ENCODE results near the gene ANKS1B. TPM values are rescaled to one million over a fixed set of nuclear protein-coding genes. Genes with fewer than 3 reads are reported as not detected.
A peak's percentile ranks its signal among the peaks of the same experiment; 100 is the strongest.

The ANKS1B gene
- polyA plus RNA-seq, 3 donors: not detected

DNA sequence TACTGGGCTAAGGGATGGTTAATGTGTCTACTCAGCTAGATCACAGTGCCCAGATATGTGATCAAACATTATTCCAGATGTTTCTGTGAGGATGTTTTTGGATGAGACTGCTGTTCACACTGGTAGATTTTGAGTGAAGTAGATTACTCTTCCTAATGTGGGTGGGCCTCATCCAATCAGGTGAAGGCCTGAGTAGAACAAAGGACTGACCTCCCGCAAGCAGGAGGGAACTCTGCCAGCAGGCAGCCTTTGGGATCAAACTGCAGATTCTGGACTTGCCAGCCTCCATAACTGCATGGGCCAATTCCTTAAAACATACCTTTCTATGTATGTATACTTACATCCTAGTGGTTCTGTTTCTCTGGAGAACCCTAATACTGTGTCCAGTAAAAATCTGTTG lies 1120.4 kb downstream of the ANKS1B start:
- H3K36me3 Mint-ChIP-seq: no peaks in the 10 kb centered on the region
- WGBS (ENCODE audit: insufficient coverage): no CpG with 5 or more reads among the region's 1 CpG
- peaks cover 3 to 6% (median 4%) of the 10 kb centered on the region in 3 donors for H3K27me3 Mint-ChIP-seq (ENCODE audit: low read depth in 3 of 3)
- H3K4me1 ChIP-seq (ENCODE audit: control insufficient read depth in 1 of 2, insufficient read depth in 2 of 2, low read length in 2 of 2): peaks cover 0 to 7% of the 10 kb centered on the region in 2 donors
- H3K27ac Mint-ChIP-seq: peak overlapping the region in 1 of 7 donors; percentile 19
- no peaks in the 10 kb centered on the region for H3K36me3 ChIP-seq (replicated peaks in 1 of 2; ENCODE audit: control insufficient read depth in 1 of 2, insufficient read depth in 2 of 2, low read length in 2 of 2)
- intact Hi-C loops (cut with micrococcal nuclease): no loop called here
- DNase-seq: no peak
- H3K4me3 Mint-ChIP-seq: no peak overlapping the region
- H3K9me3 ChIP-seq (replicated peaks in 1 of 2; ENCODE audit: control insufficient read depth in 1 of 2, insufficient read depth in 1 of 2, low read length in 2 of 2): no peaks in the 10 kb centered on the region
- H3K9ac ChIP-seq (ENCODE audit: insufficient read depth, low read length, poor library complexity, severe bottlenecking): no peak overlapping the region
- H3K4me2 ChIP-seq (replicated peaks; ENCODE audit: extremely low read depth, low read length, poor library complexity, severe bottlenecking): no peak overlapping the region
- H4K20me1 ChIP-seq (ENCODE audit: insufficient read depth, low read length): no peaks in the 10 kb centered on the region
- no peak overlapping the region for H3K4me3 ChIP-seq (replicated peaks in 1 of 3; ENCODE audit: low read depth in 2 of 3, low read length in 3 of 3)
- no peaks in the 10 kb centered on the region for H3K27me3 ChIP-seq (ENCODE audit: control insufficient read depth in 2 of 2, insufficient read depth in 2 of 2, low read length in 2 of 2)
- H3K79me2 ChIP-seq (ENCODE audit: insufficient read depth, low read length): no peaks in the 10 kb centered on the region
- no peak overlapping the region for H2AFZ ChIP-seq (ENCODE audit: insufficient read depth, low read depth, low read length, poor library complexity, severe bottlenecking)
- peaks cover 0 to 8% (median 0%) of the 10 kb centered on the region in 7 donors for H3K9me3 Mint-ChIP-seq
- H3K27ac ChIP-seq (ENCODE audit: low read depth in 1 of 2, low read length in 2 of 2): no peak overlapping the region
- peaks cover 16% of the 10 kb centered on the region for H3K4me1 Mint-ChIP-seq
- TF ChIP-seq, protein P1, sequence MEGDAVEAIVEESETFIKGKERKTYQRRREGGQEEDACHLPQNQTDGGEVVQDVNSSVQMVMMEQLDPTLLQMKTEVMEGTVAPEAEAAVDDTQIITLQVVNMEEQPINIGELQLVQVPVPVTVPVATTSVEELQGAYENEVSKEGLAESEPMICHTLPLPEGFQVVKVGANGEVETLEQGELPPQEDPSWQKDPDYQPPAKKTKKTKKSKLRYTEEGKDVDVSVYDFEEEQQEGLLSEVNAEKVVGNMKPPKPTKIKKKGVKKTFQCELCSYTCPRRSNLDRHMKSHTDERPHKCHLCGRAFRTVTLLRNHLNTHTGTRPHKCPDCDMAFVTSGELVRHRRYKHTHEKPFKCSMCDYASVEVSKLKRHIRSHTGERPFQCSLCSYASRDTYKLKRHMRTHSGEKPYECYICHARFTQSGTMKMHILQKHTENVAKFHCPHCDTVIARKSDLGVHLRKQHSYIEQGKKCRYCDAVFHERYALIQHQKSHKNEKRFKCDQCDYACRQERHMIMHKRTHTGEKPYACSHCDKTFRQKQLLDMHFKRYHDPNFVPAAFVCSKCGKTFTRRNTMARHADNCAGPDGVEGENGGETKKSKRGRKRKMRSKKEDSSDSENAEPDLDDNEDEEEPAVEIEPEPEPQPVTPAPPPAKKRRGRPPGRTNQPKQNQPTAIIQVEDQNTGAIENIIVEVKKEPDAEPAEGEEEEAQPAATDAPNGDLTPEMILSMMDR (IDR thresholded peaks at IDR 0.05): no peak

- Histone ChIP-seq H4K20me1 (ENCODE audit: insufficient read depth, low read length) (no peaks in the 10 kb centered on the region), H3K36me3 (replicated peaks in 1 of 2; ENCODE audit: control insufficient read depth in 1 of 2, insufficient read depth in 2 of 2, low read length in 2 of 2) (no peaks in the 10 kb centered on the region), H3K27ac (ENCODE audit: low read depth in 1 of 2, low read length in 2 of 2) (no peak overlapping the region), H2AFZ (ENCODE audit: insufficient read depth, low read depth, low read length, poor library complexity, severe bottlenecking) (no peak overlapping the region), H3K79me2 (ENCODE audit: insufficient read depth, low read length) (no peaks in the 10 kb centered on the region), H3K4me2 (replicated peaks; ENCODE audit: extremely low read depth, low read length, poor library complexity, severe bottlenecking) (no peak overlapping the region), H3K4me1 (ENCODE audit: control insufficient read depth in 1 of 2, insufficient read depth in 2 of 2, low read length in 2 of 2) (peaks cover 0 to 7% of the 10 kb centered on the region in 2 donors), H3K4me3 (replicated peaks in 1 of 3; ENCODE audit: low read depth in 2 of 3, low read length in 3 of 3) (no peak overlapping the region), H3K27me3 (ENCODE audit: control insufficient read depth in 2 of 2, insufficient read depth in 2 of 2, low read length in 2 of 2) (no peaks in the 10 kb centered on the region), H3K9ac (ENCODE audit: insufficient read depth, low read length, poor library complexity, severe bottlenecking) (no peak overlapping the region), H3K9me3 (replicated peaks in 1 of 2; ENCODE audit: control insufficient read depth in 1 of 2, insufficient read depth in 1 of 2, low read length in 2 of 2) (no peaks in the 10 kb centered on the region)
- H3K4me3 Mint-ChIP-seq: no peak overlapping the region
- intact Hi-C loops (cut with micrococcal nuclease): no loop called here
- peaks cover 4 to 11% (median 6%) of the 10 kb centered on the region in 3 donors for H3K27me3 Mint-ChIP-seq (ENCODE audit: low read depth in 3 of 3)
- H3K4me1 Mint-ChIP-seq: peaks cover 16% of the 10 kb centered on the region
- 50% methylated on average over 2 of the region's 3 CpGs for WGBS (ENCODE audit: insufficient coverage)
- no peak overlapping the region for H3K27ac Mint-ChIP-seq
- no peaks in the 10 kb centered on the region for H3K36me3 Mint-ChIP-seq
- peaks cover 0 to 8% (median 0%) of the 10 kb centered on the region in 7 donors for H3K9me3 Mint-ChIP-seq
- no peak for DNase-seq
- TF ChIP-seq, protein P1 (IDR thresholded peaks at IDR 0.05): no peak
These were observed 1121.6 kb downstream of the ANKS1B start for GRCh38 chr12:98863167-98863566.

Data from CD14-positive monocyte (primary cell).